Activated CD4-positive, alpha-beta T cell treated with anti-CD3 and anti-CD28 coated beads for 1 hour (primary cell): ENCODE data around the gene ZSCAN31.
"Not testable (repeated sequence)": the region's sequence is repeated elsewhere in the genome, so short reads cannot be mapped to it uniquely, and the experiment has no call there.

ENCODE experiments used
- DNase-seq: peaks from one replicate; pipeline ENCODE4 v3.0.0-alpha.2; 2020

The ZSCAN31 gene

GRCh38 chr6:28335564-28336283 is at the start of gene ZSCAN31:
TSS of gene ZSCAN31 (minus strand) at chr6:28336148. CDS start at chr6:28329683, 6,465 bp downstream.
- DNase-seq, result peak; percentile 75

DNA sequence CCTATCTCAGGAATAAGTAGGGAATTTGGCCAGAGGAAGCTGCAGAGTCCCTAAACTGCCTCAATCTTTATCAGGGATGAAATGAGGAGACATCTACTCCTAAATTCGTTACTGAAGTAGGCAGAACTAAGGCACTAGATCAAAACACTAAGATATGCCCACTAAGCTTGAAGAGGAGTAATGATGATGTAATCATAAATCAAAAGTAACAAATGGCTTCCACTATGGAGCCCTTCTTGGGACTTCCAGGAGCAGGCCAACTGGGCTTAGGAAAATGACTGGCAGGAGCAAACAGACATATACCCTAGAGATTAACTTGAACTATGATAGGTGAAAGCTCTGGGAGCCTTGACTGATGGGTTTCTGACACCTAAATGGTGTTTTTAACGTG is 48.2 kb upstream of the ZSCAN31 start:
- DNase-seq, result no peak

- peak; percentile 15 for DNase-seq
Observed at GRCh38 chr6:28383235-28384142, 47.5 kb upstream of the ZSCAN31 start.

DNA sequence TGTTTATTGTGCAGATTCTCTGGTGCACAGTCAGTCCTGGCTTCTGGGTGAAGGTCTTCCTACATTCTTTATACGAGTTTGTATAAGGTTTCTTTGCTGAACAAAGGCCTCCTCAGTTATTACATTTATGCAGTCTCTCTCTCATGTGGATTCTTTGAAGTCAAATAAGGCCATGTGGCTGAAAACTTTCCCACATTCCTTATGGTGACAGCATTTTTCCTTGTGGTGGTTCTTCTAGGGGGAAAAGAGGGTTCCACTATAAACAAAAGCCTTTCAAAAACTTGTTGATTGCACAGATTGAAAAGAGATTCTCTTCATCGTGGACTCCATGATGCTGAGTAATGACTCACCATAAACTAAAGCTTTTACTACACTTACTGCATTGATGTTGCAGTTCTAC is 44.4 kb upstream of the ZSCAN31 start:
- no peak for DNase-seq

DNA sequence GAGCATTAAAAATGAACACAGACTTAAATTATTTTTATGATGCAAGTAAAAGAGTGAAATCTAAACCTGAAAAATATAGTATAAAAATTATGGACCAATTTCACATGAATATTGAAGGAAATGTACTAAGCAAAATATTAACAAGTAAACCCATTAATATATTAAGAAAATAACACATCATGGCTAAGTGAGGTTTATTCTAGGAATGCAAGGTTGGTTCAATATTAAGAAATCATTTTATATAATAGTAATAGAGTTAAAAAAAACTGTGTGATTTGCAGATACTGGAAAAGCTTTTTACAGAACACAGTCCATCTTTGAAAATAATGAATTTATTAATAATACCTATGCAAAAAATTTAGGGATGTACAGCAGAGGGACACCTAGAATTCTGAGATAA is 42.7 kb upstream of the ZSCAN31 start:
- no peak for DNase-seq

DNA sequence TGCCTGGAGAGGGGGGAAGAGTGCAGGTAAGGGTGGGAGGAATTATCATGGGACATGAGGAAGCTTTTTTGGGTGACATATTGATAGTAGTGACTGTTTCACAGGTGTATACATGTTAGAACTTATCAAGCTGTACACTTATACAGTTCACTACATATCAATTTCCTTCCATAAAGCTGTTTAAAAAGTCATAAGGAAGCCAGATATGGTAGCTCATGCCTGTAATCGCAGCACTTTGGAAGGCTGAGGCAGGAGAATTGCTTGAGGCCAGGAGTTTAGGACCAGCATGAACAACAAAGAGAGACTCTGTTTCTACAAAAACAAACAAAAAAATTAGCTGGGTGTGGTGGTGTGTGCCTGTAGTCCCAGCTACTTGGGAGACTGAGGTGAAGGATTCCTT is 41.9 kb upstream of the ZSCAN31 start:
- no peak for DNase-seq

DNA sequence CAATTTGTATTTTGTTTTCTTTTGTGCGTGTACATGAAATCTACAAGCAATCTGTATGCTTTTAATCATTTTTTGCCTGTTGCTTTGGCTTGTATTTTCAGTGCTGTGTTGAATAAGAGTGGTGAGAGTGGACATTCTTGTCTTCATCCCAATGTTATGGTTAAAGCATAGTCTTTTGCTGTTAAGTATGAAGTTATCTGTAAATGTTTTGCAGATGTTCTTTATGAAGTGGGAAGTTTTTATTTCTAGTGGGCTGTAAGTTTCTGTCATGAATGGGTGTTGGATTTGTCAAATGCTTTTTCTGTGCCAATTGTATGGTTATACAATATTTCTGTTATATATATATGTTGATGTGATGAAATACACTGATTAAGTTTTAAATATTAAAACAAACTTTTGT is 38.0 kb upstream of the ZSCAN31 start:
- no peak for DNase-seq

DNA sequence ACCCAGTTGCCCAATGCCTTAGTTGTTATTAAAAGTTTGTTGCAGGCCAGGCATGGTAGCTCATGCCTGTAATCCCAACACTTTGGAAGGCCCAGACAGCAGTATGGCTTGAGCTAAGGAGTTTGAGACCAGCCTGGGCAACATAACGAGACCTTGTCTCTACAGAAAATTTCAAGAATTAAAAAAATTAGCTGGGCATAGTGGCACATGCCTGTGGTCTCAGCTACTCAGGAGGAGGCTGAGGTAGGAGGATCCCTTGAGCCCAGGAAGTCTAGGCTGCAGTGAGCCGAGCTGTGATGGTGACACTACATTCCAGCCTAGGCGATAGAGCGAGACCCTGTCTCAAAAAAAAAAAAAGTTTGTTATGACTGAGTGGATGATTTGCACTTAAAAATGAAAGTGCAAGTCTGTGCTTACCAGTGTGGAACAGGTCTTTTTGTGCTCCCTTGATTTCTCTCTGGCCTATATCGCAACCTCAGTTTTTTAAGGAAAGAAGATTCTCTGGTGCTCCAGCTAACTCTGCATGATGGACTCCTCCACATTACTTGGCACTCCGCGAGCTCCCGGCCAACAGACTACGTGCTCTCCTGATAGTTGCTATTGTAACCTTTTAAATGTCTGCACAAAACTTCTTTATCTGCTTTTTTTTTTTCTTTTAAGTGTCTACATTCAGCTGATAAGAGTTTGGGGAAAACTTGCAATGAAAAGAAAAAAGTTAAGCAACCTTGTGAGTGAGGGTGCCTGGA is 35.9 kb upstream of the ZSCAN31 start:
- DNase-seq, result no peak

- DNase-seq, result no peak
Observed at GRCh38 chr6:28371280-28371679, 35.3 kb upstream of the ZSCAN31 start.

DNA sequence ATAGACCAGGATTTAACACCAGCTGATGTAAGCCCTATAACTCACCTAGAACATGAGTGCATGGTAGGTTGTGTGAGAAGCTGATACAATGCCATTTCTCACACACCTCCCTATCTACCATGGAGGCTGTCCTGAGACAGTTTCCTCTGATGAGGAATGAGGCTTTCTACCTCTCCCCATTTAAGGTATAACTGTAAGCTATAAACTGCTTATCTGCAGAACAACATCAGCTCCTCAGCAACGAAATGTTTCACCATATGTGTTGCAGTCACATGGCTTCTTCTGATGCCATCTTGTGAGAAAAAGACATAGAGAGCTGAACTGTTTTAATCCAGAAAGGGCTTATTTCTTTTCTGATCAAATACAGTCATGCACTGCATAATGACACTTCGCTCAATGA is 34.5 kb upstream of the ZSCAN31 start:
- DNase-seq, result no peak

- no peak for DNase-seq
Observed at GRCh38 chr6:28369463-28369862, 33.5 kb upstream of the ZSCAN31 start.

DNA sequence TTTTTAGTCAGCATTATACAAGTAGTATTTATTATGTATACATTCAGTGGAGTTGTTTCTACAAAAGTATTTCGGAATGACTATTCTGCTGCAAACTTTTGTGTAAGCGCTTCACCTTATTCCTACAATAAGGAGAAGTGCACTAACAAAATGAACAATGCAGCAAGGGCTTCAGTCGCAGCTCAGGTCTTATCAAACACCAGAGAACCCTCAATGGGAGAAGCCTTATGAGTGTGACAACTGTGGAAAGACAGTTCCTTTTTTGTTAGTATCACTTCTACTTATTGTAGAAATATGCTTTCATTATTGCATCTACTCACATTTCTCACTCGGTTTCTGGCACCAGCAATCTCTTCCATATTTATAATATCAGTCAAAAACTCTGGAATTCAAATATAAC is 32.6 kb upstream of the ZSCAN31 start:
- DNase-seq, result no peak

DNA sequence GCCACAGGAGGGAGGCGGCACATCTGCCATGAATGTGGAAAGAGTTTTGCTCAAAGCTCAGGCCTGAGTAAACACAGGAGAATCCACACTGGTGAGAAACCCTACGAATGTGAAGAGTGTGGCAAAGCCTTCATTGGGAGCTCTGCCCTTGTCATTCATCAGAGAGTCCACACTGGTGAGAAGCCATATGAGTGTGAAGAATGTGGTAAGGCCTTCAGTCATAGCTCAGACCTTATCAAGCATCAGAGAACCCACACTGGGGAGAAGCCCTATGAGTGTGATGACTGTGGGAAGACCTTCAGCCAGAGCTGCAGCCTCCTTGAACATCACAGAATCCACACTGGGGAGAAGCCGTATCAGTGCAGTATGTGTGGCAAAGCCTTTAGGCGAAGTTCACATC is 29.6 kb upstream of the ZSCAN31 start:
- not testable (repeated sequence) for DNase-seq

DNA sequence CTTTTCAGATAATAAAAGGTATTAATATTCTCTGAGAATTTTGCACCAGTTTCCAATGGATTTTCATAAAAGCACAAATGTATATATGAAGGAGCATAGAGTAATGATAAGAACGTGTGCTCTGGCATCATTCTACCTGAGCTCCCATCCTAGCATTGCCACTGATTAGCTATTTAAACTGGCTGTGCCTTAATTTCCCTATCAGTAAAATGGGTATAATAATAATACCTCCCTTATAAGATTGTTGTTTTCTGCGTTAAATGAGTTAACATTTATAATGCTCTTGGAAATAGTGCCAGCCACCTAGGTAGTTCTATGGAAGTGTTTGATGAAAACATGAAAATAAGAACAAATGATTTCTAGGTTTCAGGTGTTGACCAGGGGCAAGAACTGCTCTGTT is 25.0 kb upstream of the ZSCAN31 start:
- DNase-seq, result no peak

GRCh38 chr6:28359562-28359961 is 23.6 kb upstream of the ZSCAN31 start:
- not testable (repeated sequence) for DNase-seq

DNA sequence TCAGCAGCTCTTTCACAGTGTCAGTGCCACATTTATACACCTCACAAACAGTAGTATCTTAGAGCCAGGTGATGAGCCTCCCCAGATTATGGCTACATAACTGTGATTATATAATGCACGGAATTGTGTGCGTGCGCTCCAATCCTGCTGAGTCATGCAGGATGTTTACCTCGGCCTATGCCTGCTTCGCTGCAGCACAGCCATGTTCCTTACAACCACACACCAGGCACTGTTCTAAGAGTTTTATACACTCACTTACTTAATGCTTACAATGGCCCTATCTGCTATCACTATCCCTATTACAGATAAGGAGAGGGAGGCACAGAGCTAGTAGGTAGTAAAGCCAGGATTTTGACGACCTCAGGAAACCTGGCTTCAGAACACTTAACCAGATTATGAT is 21.1 kb upstream of the ZSCAN31 start:
- no peak for DNase-seq

- no peak for DNase-seq
Observed at GRCh38 chr6:28356666-28357020, 20.7 kb upstream of the ZSCAN31 start.

DNA sequence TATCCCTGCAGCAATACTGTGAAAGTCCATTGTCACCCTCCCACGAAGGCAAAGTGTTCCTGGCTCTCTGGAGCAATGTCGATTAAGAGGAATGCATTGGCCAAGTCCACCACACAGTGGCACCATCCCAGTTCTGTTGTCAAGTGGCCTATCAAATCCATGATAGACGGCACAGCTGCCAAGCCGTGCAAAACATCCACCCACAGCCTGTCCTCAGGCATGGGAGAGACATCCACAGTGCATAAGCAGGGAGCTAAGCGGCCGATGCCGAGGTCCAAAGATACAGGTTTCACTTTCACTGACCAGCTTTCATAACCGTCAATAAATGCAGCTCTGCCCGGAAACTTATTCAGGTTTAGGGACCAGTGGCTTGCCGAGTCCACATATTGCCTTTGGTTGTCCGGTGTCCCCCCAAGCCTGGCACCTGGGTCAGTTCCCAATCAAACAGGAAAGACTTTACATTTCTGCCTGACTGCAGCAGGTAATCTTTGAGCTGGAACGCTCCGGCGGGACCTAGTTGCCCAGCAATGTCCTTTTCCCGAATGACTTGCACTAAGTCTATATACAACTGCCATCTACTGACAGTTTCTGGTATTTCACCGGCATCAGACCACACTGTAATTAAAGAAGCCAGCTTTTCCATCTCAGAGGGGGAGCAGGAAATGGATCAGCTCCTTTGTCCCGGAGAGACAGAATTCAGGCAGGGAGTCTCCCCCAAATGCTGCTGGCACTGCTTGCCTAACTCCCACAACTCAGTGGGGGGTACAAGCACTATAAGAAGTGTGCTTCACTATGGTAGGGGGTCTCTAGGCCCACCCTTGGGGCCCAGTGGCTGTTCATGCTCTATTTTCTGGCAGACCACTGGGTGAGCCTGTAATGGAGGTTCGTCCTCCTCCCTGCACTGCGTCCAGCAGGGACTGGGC is 20.1 kb upstream of the ZSCAN31 start:
- DNase-seq, result peak; percentile 31

GRCh38 chr6:28354688-28355554 is 19.0 kb upstream of the ZSCAN31 start:
- no peak for DNase-seq

GRCh38 chr6:28353981-28354676 is 18.2 kb upstream of the ZSCAN31 start:
- DNase-seq, result no peak

DNA sequence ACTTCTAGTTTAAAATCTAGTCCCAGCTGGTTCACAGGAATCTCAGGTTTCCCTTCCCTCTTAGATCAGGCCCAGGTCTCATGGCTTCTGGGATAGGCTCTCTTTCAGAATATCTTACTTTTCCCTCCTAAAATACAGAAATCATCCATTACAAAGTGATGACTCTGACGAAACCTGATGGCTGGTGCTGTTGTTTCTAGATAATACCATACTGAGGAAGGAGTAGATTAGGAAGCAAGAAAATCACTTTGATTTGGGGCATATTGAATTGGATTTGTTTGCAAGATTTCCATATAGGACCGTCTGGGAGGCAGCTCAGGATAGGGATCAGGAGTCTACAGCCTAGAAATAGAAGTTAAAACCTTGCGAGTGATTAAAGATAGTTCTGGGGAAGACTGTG is 17.4 kb upstream of the ZSCAN31 start:
- no peak for DNase-seq
